ENCODE measurements around the gene FAM78A. TPM values are rescaled to one million over a fixed set of nuclear protein-coding genes. Genes with fewer than 3 reads are reported as not detected.
A peak's percentile ranks its signal among the peaks of the same experiment; 100 is the strongest.

Gene FAM78A
- total and polyA plus RNA-seq, 7 donors = 0.60 to 11.9 (median 2.0) TPM

- Histone ChIP-seq H3K9me3 (no peaks in the 10 kb centered on the region), H3K4me1 (peaks cover 0 to 12% (median 5%) of the 10 kb centered on the region in 4 donors), H3K27ac (no peak overlapping the region), H3K27me3 (no peaks in the 10 kb centered on the region), H3K36me3 (peaks cover 0 to 6% (median 0%) of the 10 kb centered on the region in 4 donors), H3K4me3 (no peak overlapping the region)
- 93 to 94% methylated on average over 12 of the region's 12 CpGs for WGBS, 2 donors
- no peak for DNase-seq
- intact Hi-C loops (cut with DNase I) = no loop called here
- no peak for TF ChIP-seq POLR2A (IDR thresholded peaks at IDR 0.05)
- no peak for TF ChIP-seq EP300 (IDR thresholded peaks at IDR 0.05)
- TF ChIP-seq CTCF (IDR thresholded peaks at IDR 0.05) = no peak
Observed at GRCh38 chr9:131298816-131299215, 22.5 kb upstream of the FAM78A start.

- Histone ChIP-seq H3K4me1 (peaks cover 0 to 12% (median 5%) of the 10 kb centered on the region in 4 donors), H3K27me3 (no peaks in the 10 kb centered on the region), H3K9me3 (no peaks in the 10 kb centered on the region), H3K36me3 (peaks cover 0 to 6% (median 0%) of the 10 kb centered on the region in 4 donors), H3K27ac (peak overlapping the region in 2 of 4 donors; percentile 18 to 27), H3K4me3 (no peak overlapping the region)
- TF ChIP-seq EP300 (IDR thresholded peaks at IDR 0.05) (no peak), POLR2A (IDR thresholded peaks at IDR 0.05) (no peak), CTCF (IDR thresholded peaks at IDR 0.05) (no peak), POLR2AphosphoS5 (IDR thresholded peaks at IDR 0.05) (no peak)
- no peak for DNase-seq
- intact Hi-C loops (cut with DNase I) = no loop called here
- WGBS, 2 donors = 83 to 89% methylated on average over 5 of the region's 5 CpGs
Observed at GRCh38 chr9:131298341-131298740, 22.0 kb upstream of the FAM78A start.

- TF ChIP-seq POLR2AphosphoS5 (IDR thresholded peaks at IDR 0.05) = no peak
- no peak for TF ChIP-seq POLR2A (IDR thresholded peaks at IDR 0.05)
- TF ChIP-seq CTCF (IDR thresholded peaks at IDR 0.05) = no peak
- TF ChIP-seq EP300 (IDR thresholded peaks at IDR 0.05) = no peak
- Histone ChIP-seq H3K27me3 (no peaks in the 10 kb centered on the region), H3K36me3 (peaks cover 0 to 6% (median 0%) of the 10 kb centered on the region in 4 donors), H3K4me1 (peaks cover 0 to 12% (median 5%) of the 10 kb centered on the region in 4 donors), H3K4me3 (no peak overlapping the region), H3K27ac (peak overlapping the region in 2 of 4 donors; percentile 18 to 27), H3K9me3 (no peaks in the 10 kb centered on the region)
- intact Hi-C loops (cut with DNase I) = no loop called here
- DNase-seq = no peak
- 76 to 79% methylated on average over 11 of the region's 11 CpGs for WGBS, 2 donors
Observed at GRCh38 chr9:131297903-131298302, 21.6 kb upstream of the FAM78A start.

GRCh38 chr9:131296906-131297500, 20.7 kb upstream of the FAM78A start:
- TF ChIP-seq POLR2AphosphoS5 (IDR thresholded peaks at IDR 0.05) = no peak
- TF ChIP-seq EP300 (IDR thresholded peaks at IDR 0.05) = no peak
- no peak for TF ChIP-seq POLR2A (IDR thresholded peaks at IDR 0.05)
- no peak for TF ChIP-seq CTCF (IDR thresholded peaks at IDR 0.05)
- Histone ChIP-seq H3K27ac (no peak overlapping the region), H3K27me3 (no peaks in the 10 kb centered on the region), H3K4me3 (no peak overlapping the region), H3K4me1 (peaks cover 0 to 16% (median 9%) of the 10 kb centered on the region in 4 donors), H3K9me3 (no peaks in the 10 kb centered on the region), H3K36me3 (peaks cover 0 to 6% (median 0%) of the 10 kb centered on the region in 4 donors)
- no peak for DNase-seq
- intact Hi-C loops (cut with DNase I) = no loop called here
- WGBS, 2 donors = 87 to 91% methylated on average over 8 of the region's 8 CpGs

- 72 to 84% methylated on average over 9 of the region's 9 CpGs for WGBS, 2 donors
- no peak for TF ChIP-seq EP300 (IDR thresholded peaks at IDR 0.05)
- no peak for TF ChIP-seq CTCF (IDR thresholded peaks at IDR 0.05)
- no peak for TF ChIP-seq POLR2A (IDR thresholded peaks at IDR 0.05)
- no peak for TF ChIP-seq POLR2AphosphoS5 (IDR thresholded peaks at IDR 0.05)
- Histone ChIP-seq H3K27me3 (no peaks in the 10 kb centered on the region), H3K4me3 (no peak overlapping the region), H3K9me3 (no peaks in the 10 kb centered on the region), H3K27ac (no peak overlapping the region), H3K36me3 (peaks cover 0 to 6% (median 0%) of the 10 kb centered on the region in 4 donors), H3K4me1 (peaks cover 0 to 22% (median 9%) of the 10 kb centered on the region in 4 donors)
- no peak for DNase-seq
- intact Hi-C loops (cut with DNase I) = no loop called here
Observed at GRCh38 chr9:131296460-131296859, 20.1 kb upstream of the FAM78A start.

All from sigmoid colon (tissue), 7 donors.